HEK293 (cell line): ENCODE measurements around the gene GALNTL6.

Experiments used
- CTCF ChIA-PET: fragments of 350-600 bp; formaldehyde crosslinking; extraction: SDS; loops from one replicate; lab custom pipeline; 2021; ENCODE audit warnings: antibody characterized with exemption; lab: Yijun Ruan, JAX
- POLR2A ChIA-PET: fragments of 300-600 bp; formaldehyde crosslinking; extraction: SDS; loops from one replicate; lab custom pipeline; 2020; ENCODE audit warnings: antibody characterized with exemption, inconsistent platforms; lab: Yijun Ruan, JAX
- H3K27ac ChIP-seq: fragments of 200-500 bp; sonication (Bioruptor generic); 2 replicates; pipeline ENCODE4 v1.5.1; 2014; ENCODE audit warnings: low read depth, low read length, control low read depth, inconsistent platforms; ENCODE audit errors: extremely low read depth
- H3K36me3 ChIP-seq, 2 experiments: fragments of 200-500 bp in 1 of 2; sonication (Bioruptor generic) in 1 of 2; 1 replicate in 1 of 2; 2 replicates in 1 of 2; pipeline ENCODE4 v1.5.1; 2014 to 2017; ENCODE audit warnings: inconsistent platforms in 2 of 2, low read length in 2 of 2; ENCODE audit not compliant: control insufficient read depth in 2 of 2, insufficient read depth in 1 of 2
- H3K4me1 ChIP-seq: fragments of 200-500 bp; sonication (Bioruptor generic); 2 replicates; pipeline ENCODE4 v1.5.1; 2014; ENCODE audit warnings: mild to moderate bottlenecking, low read length, inconsistent platforms; ENCODE audit not compliant: control insufficient read depth, insufficient read depth
- H3K4me3 ChIP-seq: 2 replicates; pipeline ENCODE4 v1.5.1; 2011; ENCODE audit warnings: low read depth, mild to moderate bottlenecking, control low read depth, low read length, moderate library complexity
- H3K9me3 ChIP-seq: fragments of 200-500 bp; sonication (Bioruptor generic); 2 replicates; pipeline ENCODE4 v1.5.1; 2014; ENCODE audit warnings: low read depth, low read length, inconsistent platforms; ENCODE audit not compliant: control insufficient read depth, insufficient read depth
- GLI2 ChIP-seq: fragments of 450-650 bp; formaldehyde crosslinking; IDR thresholded peaks from 2 replicates; pipeline ENCODE4; 2017; ENCODE audit warnings: missing biosample characterization, missing genetic modification characterization, low read depth, borderline replicate concordance
- GLIS1 ChIP-seq: fragments of 450-650 bp; formaldehyde crosslinking; IDR thresholded peaks from 2 replicates; pipeline ENCODE4 v1.5.1; 2016; ENCODE audit warnings: missing biosample characterization, missing genetic modification characterization
- HOXD13 ChIP-seq: sonication (generic); formaldehyde crosslinking; IDR thresholded peaks from 2 replicates; pipeline ENCODE4 v1.8.0; 2022; ENCODE audit warnings: missing genetic modification reagents, borderline replicate concordance
- KLF17 ChIP-seq: fragments of 450-650 bp; formaldehyde crosslinking; IDR thresholded peaks from 2 replicates; pipeline ENCODE4 v1.5.1; 2016; ENCODE audit warnings: missing biosample characterization, missing genetic modification characterization
- MZF1 ChIP-seq: fragments of 450-650 bp; formaldehyde crosslinking; IDR thresholded peaks from 2 replicates; pipeline ENCODE4 v1.5.1; 2017; ENCODE audit warnings: missing biosample characterization, missing genetic modification characterization, borderline replicate concordance
- RBAK ChIP-seq: fragments of 450-650 bp; formaldehyde crosslinking; IDR thresholded peaks from 2 replicates; pipeline ENCODE4 v1.5.1; 2016; ENCODE audit warnings: missing biosample characterization, missing genetic modification characterization
- SETDB1 ChIP-seq: IDR thresholded peaks from one replicate; pipeline ENCODE4 v1.6.1; 2017; ENCODE audit warnings: mild to moderate bottlenecking, low read length, moderate library complexity, mixed read lengths; ENCODE audit not compliant: insufficient read length
- SP2 ChIP-seq: fragments of 450-650 bp; formaldehyde crosslinking; IDR thresholded peaks from 2 replicates; pipeline ENCODE4 v1.5.1; 2016; ENCODE audit warnings: missing biosample characterization, missing genetic modification characterization
- YY2 ChIP-seq: fragments of 450-650 bp; formaldehyde crosslinking; IDR thresholded peaks from 2 replicates; pipeline ENCODE4 v1.5.1; 2016; ENCODE audit warnings: missing biosample characterization, missing genetic modification characterization
- ZBTB1 ChIP-seq: fragments of 450-650 bp; formaldehyde crosslinking; IDR thresholded peaks from 2 replicates; pipeline ENCODE4 v1.5.1; 2016; ENCODE audit warnings: missing biosample characterization, missing genetic modification characterization
- ZBTB6 ChIP-seq: fragments of 450-650 bp; formaldehyde crosslinking; IDR thresholded peaks from 2 replicates; pipeline ENCODE4 v1.5.1; 2017; ENCODE audit warnings: missing biosample characterization, missing genetic modification characterization
- ZFHX2 ChIP-seq: fragments of 450-650 bp; formaldehyde crosslinking; conservative IDR thresholded peaks from 2 replicates; pipeline ENCODE4 v1.5.1; 2016; ENCODE audit warnings: missing biosample characterization, missing genetic modification characterization
- ZIC2 ChIP-seq: fragments of 450-650 bp; formaldehyde crosslinking; IDR thresholded peaks from 2 replicates; pipeline ENCODE4 v1.5.1; 2016; ENCODE audit warnings: missing biosample characterization, missing genetic modification characterization
- ZNF10 ChIP-seq: fragments of 450-650 bp; formaldehyde crosslinking; IDR thresholded peaks from 2 replicates; pipeline ENCODE4 v1.5.1; 2017; ENCODE audit warnings: missing biosample characterization, missing genetic modification characterization
- ZNF175 ChIP-seq: fragments of 450-650 bp; formaldehyde crosslinking; IDR thresholded peaks from 2 replicates; pipeline ENCODE4 v1.5.1; 2016; ENCODE audit warnings: missing biosample characterization, missing genetic modification characterization
- ZNF19 ChIP-seq: fragments of 450-650 bp; formaldehyde crosslinking; IDR thresholded peaks from 2 replicates; pipeline ENCODE4; 2016; ENCODE audit warnings: missing biosample characterization, missing genetic modification characterization, low read depth
- ZNF24 ChIP-seq: fragments of 450-650 bp; formaldehyde crosslinking; IDR thresholded peaks from 2 replicates; pipeline ENCODE4 v1.5.1; 2016; ENCODE audit warnings: missing biosample characterization, missing genetic modification characterization
- ZNF280D ChIP-seq: fragments of 450-650 bp; formaldehyde crosslinking; IDR thresholded peaks from 2 replicates; pipeline ENCODE4 v1.5.1; 2016; ENCODE audit warnings: missing biosample characterization, missing genetic modification characterization
- ZNF311 ChIP-seq: fragments of 450-650 bp; formaldehyde crosslinking; IDR thresholded peaks from 2 replicates; pipeline ENCODE4 v1.5.1; 2017; ENCODE audit warnings: missing biosample characterization, missing genetic modification characterization, borderline replicate concordance
- ZNF366 ChIP-seq: fragments of 450-650 bp; formaldehyde crosslinking; conservative IDR thresholded peaks from 2 replicates; pipeline ENCODE4 v1.5.1; 2016; ENCODE audit warnings: missing biosample characterization, missing genetic modification characterization
- ZNF398 ChIP-seq: fragments of 450-650 bp; formaldehyde crosslinking; IDR thresholded peaks from 2 replicates; pipeline ENCODE4 v1.5.1; 2017; ENCODE audit warnings: missing biosample characterization, missing genetic modification characterization
- ZNF404 ChIP-seq: fragments of 450-650 bp; formaldehyde crosslinking; IDR thresholded peaks from 2 replicates; pipeline ENCODE4 v1.5.1; 2017; ENCODE audit warnings: missing biosample characterization, missing genetic modification characterization
- ZNF514 ChIP-seq: fragments of 450-650 bp; formaldehyde crosslinking; IDR thresholded peaks from 2 replicates; pipeline ENCODE4 v1.5.1; 2016; ENCODE audit warnings: missing biosample characterization, missing genetic modification characterization
- ZNF521 ChIP-seq: fragments of 450-650 bp; formaldehyde crosslinking; IDR thresholded peaks from 2 replicates; pipeline ENCODE4 v1.5.1; 2017; ENCODE audit warnings: missing biosample characterization, mild to moderate bottlenecking, missing genetic modification characterization
- ZNF561 ChIP-seq: fragments of 450-650 bp; IDR thresholded peaks from 2 replicates; pipeline ENCODE4 v1.5.1; 2018; ENCODE audit warnings: missing biosample characterization, missing genetic modification characterization, borderline replicate concordance
- ZNF580 ChIP-seq: fragments of 450-650 bp; formaldehyde crosslinking; IDR thresholded peaks from 2 replicates; pipeline ENCODE4 v1.5.1; 2016; ENCODE audit warnings: missing biosample characterization, missing genetic modification characterization
- ZNF585B ChIP-seq: fragments of 450-650 bp; formaldehyde crosslinking; IDR thresholded peaks from 2 replicates; pipeline ENCODE4 v1.5.1; 2016; ENCODE audit warnings: missing biosample characterization, missing genetic modification characterization
- ZNF645 ChIP-seq: fragments of 450-650 bp; formaldehyde crosslinking; IDR thresholded peaks from 2 replicates; pipeline ENCODE4; 2016; ENCODE audit warnings: missing biosample characterization, missing genetic modification characterization

GALNTL6 gene

GRCh38 chr4:172867835-172868234, 1054.6 kb downstream of the GALNTL6 start:
- CTCF ChIA-PET, result interaction anchor here (0.6 kb wide), 1 partner anchor 456 kb away, joined by 3 read pairs; no protein-coding TSS in a partner anchor
- POLR2A ChIA-PET, result no interaction called here
- Histone ChIP-seq H3K27ac (no peak overlapping the region), H3K4me3 (no peak overlapping the region), H3K9me3 (no peaks in the 10 kb centered on the region), H3K36me3 (no peaks in the 10 kb centered on the region), H3K4me1 (no peaks in the 10 kb centered on the region)
- TF ChIP-seq ZBTB1 (tag by site-specific recombination), result no peak
- TF ChIP-seq ZNF514 (tag by site-specific recombination), result no peak
- no peak for TF ChIP-seq ZNF645
- TF ChIP-seq GLI2 (tag by site-specific recombination), result no peak
- no peak for TF ChIP-seq ZNF280D (tag by site-specific recombination)
- TF ChIP-seq ZNF404, result no peak
- TF ChIP-seq HOXD13, result no peak
- no peak for TF ChIP-seq ZNF580
- no peak for TF ChIP-seq KLF17
- no peak for TF ChIP-seq ZNF398 (tag by site-specific recombination)
- TF ChIP-seq YY2 (tag by site-specific recombination), result no peak
- TF ChIP-seq ZNF585B (tag by site-specific recombination), result no peak
- TF ChIP-seq ZNF10 (tag by site-specific recombination), result no peak
- TF ChIP-seq ZNF561 (tag by site-specific recombination), result no peak
- no peak for TF ChIP-seq ZNF311 (tag by site-specific recombination)
- no peak for TF ChIP-seq ZFHX2

GRCh38 chr4:172868271-172868670, 1055.1 kb downstream of the GALNTL6 start:
- ChIA-PET CTCF (interaction anchor here (0.6 kb wide), 1 partner anchor 456 kb away, joined by 3 read pairs; no protein-coding TSS in a partner anchor), POLR2A (no interaction called here)
- no peaks in the 10 kb centered on the region for H3K4me1 ChIP-seq
- H3K27ac ChIP-seq, result no peak overlapping the region
- H3K9me3 ChIP-seq, result no peaks in the 10 kb centered on the region
- no peak overlapping the region for H3K4me3 ChIP-seq
- TF ChIP-seq GLIS1, result no peak
- TF ChIP-seq SP2 (tag by site-specific recombination), result no peak
- no peak for TF ChIP-seq GLI2 (tag by site-specific recombination)
- no peak for TF ChIP-seq ZBTB6 (tag by site-specific recombination)
- no peak for TF ChIP-seq HOXD13
- no peak for TF ChIP-seq ZNF521 (tag by site-specific recombination)
- no peak for TF ChIP-seq MZF1 (tag by site-specific recombination)
- TF ChIP-seq ZNF175 (tag by site-specific recombination), result no peak
- no peak for TF ChIP-seq ZNF366
- TF ChIP-seq RBAK (tag by site-specific recombination), result no peak
- TF ChIP-seq SETDB1, result no peak
- TF ChIP-seq ZNF24 (tag by site-specific recombination), result no peak
- TF ChIP-seq ZIC2 (tag by site-specific recombination), result no peak
- no peak for TF ChIP-seq ZNF19
- TF ChIP-seq, all 188 proteins: peak for 0
- H3K36me3 ChIP-seq, result no peaks in the 10 kb centered on the region
